ENCODE results near the gene MYH8.

Gene MYH8

GRCh38 chr17:10421900-10422542 is at the start of gene MYH8:
TSS of gene MYH8 (minus strand) at chr17:10421950. CDS start at chr17:10420227, 1,723 bp downstream.
- in situ Hi-C loops (cut with MboI; ENCODE audit: low sequenced_read_pairs) = no loop called here

- in situ Hi-C loops (cut with MboI; ENCODE audit: low sequenced_read_pairs) = no loop called here
These were observed 47.7 kb upstream of the MYH8 start, which contains the start of gene MYH4 for GRCh38 chr17:10469459-10469858. TSS of gene MYH4 (minus strand) at chr17:10469559. CDS start at chr17:10466745, 2,814 bp downstream.

DNA sequence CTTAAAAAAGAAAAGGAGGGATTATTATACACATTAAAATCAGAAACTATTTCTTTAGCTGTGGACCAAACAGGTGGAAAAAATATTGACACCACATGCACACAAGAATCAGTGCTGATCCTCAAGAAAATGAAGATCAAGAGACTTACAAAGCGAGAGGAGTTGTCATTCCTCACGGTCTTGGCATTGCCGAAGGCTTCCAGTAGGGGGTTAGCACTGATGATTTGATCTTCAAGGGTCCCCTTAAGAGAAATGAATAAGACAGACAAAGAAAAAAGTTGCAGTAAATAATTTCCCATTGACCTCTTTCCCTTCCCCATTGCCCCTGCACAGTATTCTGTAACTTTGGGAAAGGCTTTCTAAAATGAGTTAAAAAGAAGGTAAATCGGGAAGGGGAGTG is 41.7 kb upstream of the MYH8 start:
- in situ Hi-C loops (cut with MboI; ENCODE audit: low sequenced_read_pairs) = no loop called here

- in situ Hi-C loops (cut with MboI; ENCODE audit: low sequenced_read_pairs) = no loop called here
These were observed 38.3 kb upstream of the MYH8 start for GRCh38 chr17:10460062-10460461.

DNA sequence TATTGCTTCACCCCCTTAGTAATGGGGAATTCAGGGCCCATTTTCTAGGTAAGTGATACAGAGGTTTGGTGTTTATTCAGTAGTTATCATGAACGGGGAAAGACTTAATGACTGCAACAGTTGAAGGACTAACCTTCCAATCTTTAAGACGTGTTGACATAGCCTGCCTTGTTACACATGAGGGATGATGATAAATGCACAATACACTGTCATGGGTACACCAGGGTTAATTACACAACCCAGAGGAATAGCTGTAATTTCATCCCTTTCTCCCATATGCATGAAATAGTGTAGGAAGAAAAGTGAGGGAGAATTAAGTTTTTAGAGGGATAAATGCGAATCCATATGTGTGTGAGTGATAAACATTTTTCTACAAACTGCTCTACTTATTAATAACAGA is 37.0 kb upstream of the MYH8 start:
- in situ Hi-C loops (cut with MboI; ENCODE audit: low sequenced_read_pairs) = no loop called here

DNA sequence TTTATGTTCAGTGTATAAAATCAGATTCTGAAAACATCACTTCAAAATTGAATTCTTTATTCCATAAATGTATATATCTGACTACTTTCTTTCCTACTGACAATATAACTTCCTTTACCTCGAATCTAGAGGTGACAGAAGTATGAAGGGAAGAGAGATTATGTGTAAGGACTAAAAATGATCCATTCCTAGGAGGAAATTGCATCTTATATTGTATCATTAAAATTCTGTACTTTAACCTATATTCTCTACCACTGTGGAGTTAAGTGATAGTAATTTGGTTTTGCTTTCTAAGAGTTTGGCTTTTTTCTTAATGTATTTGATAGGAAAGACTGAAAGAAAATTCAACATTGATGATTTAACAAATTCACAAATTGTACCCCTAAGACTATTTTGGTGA is 36.2 kb upstream of the MYH8 start:
- in situ Hi-C loops (cut with MboI; ENCODE audit: low sequenced_read_pairs) = no loop called here

DNA sequence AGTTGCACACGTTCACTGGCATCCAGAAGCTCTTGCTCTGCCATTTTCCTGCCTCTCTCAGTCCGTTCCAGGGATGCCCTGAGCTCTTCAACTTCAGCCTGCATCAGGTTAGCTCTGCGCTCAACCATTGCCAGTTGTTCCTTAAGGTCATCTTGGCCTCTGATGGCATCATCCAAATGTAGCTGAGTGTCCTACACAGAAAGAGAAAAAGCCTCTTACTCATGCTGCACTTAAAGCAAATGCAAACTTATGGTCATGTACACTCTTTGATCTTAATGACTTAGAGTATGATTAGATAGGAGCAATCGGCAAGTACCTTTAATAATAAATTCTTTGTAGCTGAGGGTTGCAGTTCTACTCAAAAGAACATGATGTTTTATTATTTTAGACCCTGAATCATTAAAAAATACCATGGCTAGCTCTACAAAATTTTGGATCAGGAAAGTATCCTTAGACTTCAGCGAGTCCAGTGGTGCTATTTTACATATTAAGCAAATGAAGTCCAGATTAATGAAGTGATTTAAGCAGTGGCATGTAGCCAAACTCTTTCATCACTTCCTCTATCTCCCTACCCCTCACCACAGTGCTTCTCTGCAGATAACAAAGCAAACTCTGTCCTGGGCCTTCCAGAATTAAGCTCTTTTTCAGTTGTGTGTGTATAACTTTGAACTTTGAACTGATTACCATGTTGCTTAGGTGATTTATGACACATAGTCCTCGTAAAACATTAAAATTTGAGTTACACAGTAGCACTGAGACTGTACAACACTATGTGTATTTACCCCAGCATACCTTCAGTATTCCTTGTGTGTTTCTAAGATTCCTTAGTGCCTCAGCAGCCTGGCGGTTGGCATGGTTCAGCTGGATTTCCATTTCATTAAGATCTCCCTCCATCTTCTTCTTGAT is 25.5 kb upstream of the MYH8 start:
- in situ Hi-C loops (cut with MboI; ENCODE audit: low sequenced_read_pairs) = no loop called here

GRCh38 chr17:10439816-10440215 is 18.1 kb upstream of the MYH8 start:
- in situ Hi-C loops (cut with MboI; ENCODE audit: low sequenced_read_pairs) = no loop called here

DNA sequence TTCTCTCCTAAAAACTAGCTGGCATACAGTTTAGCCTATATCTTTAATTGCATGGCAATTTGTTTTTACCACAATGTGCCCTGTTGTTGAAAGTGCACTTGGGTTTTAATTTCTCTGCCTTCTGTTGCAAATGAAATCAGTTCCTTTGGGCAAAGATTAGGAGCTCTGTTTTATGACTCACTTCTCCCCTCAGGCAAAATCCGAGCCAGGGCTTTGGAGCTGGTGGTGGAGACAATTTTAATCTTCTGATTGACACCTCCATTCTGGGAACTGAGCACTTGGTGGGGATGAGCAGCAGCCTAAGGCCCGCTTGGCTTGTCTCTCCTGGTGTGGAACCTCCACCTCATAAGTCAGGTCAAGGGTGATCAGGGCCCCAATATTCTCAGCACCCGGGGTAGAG is 13.3 kb upstream of the MYH8 start:
- in situ Hi-C loops (cut with MboI; ENCODE audit: low sequenced_read_pairs) = no loop called here

DNA sequence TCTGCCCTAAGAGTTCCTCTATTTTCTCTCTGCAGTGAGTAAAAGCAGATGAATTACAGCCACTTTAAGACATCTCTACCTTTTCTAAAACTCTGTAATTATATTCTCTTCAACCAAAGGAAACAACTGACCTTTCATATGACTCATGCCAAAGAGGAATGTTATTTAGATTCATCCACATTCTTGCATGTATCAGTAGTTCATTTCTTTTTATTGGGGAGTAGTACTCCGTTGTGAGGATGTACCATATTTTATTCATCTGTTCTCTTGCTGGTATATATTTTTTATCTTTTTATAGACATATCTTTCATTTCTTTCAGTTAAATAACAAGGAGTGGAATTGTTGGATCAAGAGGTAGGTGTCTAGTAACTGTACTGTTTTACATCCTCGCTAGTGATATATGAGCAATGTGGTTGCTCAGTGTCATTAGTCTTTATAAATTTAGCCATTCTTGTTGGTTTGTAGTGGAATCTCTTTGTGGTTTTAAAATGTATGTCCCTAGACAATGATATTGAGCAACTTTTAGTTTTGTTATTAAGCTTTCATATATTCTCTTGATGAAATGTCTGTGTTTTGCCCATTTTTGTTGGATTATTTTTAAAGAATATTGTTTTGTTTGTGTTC is 7.8 kb upstream of the MYH8 start:
- in situ Hi-C loops (cut with MboI; ENCODE audit: low sequenced_read_pairs) = no loop called here

DNA sequence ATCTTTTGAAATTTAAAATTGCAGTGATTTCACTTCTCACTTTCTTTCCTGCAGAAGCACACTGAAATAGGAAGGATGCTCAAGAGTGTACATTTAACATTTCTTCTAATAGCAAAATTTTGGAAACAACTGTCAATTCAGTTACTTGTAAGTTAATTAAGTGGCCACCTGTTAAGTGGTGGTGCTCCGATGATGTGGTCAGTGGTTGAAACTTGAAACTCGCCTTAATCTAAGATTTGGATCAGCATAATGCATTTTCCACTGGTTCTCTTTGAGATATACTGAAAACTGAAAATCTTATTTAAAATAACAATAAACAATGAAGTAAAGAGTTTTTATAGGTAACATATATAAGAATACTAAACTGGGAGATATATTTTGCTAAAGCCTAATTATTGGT is 7.0 kb upstream of the MYH8 start:
- in situ Hi-C loops (cut with MboI; ENCODE audit: low sequenced_read_pairs) = no loop called here

DNA sequence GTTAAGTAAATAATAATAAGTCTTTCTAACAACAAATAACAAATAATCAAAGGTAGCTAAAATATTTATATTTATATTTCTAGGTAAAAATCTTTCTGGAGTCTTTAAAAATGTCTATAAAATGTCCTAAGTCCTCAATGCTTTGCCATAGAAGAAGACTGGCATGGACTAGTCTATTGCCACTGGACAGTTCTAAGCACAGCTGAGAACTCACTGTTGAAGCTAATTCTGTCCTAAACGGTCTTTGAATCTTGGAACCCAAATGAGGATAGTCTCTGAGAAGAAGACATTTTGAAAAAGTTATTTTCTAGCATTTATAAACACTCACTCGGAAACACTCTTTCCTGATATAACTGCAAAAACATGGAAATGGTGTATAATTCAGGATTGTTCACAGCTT is 539 bp downstream of the MYH8 start:
- in situ Hi-C loops (cut with MboI; ENCODE audit: low sequenced_read_pairs) = no loop called here

DNA sequence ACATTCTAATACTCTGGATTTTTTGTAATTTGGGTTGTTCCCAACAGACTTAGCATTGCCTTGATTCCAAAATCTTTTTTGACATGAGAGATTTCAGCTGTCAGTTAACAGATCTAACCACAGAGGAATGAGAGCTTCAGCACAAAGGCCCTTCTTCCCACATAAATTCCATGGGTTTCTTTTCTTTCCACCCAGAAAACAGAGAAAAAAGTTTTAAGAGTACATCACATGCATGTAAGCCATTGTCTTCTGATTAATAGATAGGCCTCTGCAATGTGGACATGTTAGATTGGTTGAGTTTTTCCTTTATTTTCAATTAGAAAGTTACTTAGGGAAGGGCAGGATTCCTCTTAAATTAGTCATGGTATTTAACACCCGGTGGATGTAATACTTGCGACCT is 939 bp downstream of the MYH8 start:
- in situ Hi-C loops (cut with MboI; ENCODE audit: low sequenced_read_pairs) = no loop called here

GRCh38 chr17:10417431-10417830 is 4.3 kb downstream of the MYH8 start:
- in situ Hi-C loops (cut with MboI; ENCODE audit: low sequenced_read_pairs) = no loop called here

- in situ Hi-C loops (cut with MboI; ENCODE audit: low sequenced_read_pairs) = no loop called here
These were observed 6.6 kb downstream of the MYH8 start for GRCh38 chr17:10415161-10415560.

- in situ Hi-C loops (cut with MboI; ENCODE audit: low sequenced_read_pairs) = no loop called here
These were observed 18.2 kb downstream of the MYH8 start for GRCh38 chr17:10403589-10403988.

- in situ Hi-C loops (cut with MboI; ENCODE audit: low sequenced_read_pairs) = no loop called here
These were observed 23.4 kb downstream of the MYH8 start for GRCh38 chr17:10398352-10398751.

- in situ Hi-C loops (cut with MboI; ENCODE audit: low sequenced_read_pairs) = no loop called here
These were observed 25.1 kb downstream of the MYH8 start for GRCh38 chr17:10396524-10397163.

- in situ Hi-C loops (cut with MboI; ENCODE audit: low sequenced_read_pairs) = no loop called here
These were observed 27.4 kb downstream of the MYH8 start for GRCh38 chr17:10394201-10394887.

DNA sequence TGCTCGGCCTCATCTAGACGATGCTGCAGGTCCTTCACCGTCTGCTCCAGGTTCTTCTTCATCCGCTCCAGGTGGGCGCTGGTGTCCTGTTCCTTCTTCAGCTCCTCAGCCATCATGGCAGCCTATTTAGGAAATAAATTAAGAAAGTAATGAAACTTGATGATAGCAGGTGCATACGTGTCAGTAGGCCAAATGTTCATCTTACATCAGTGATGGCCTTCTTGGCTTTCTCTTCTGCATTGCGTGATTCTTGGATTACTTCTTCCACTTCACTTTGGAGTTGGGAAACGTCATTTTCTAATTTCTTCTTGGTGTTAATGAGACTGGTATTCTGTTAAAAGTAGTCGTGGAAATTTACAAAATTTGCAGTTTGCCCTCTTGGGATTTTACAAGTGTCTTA is 28.9 kb downstream of the MYH8 start:
- in situ Hi-C loops (cut with MboI; ENCODE audit: low sequenced_read_pairs) = no loop called here

GRCh38 chr17:10385871-10386270 is 35.9 kb downstream of the MYH8 start:
- in situ Hi-C loops (cut with MboI; ENCODE audit: low sequenced_read_pairs) = no loop called here
